OCI-LY7 (cell line): Measurements from ENCODE around the gene SPSB1. TPM values are rescaled to one million over a fixed set of nuclear protein-coding genes. Genes with fewer than 3 reads are reported as not detected.

Experiments used
- BruUV-seq: library from RNA; stranded (reverse); fragments of 400-500 nt; replicated peaks from 2 replicates; lab custom pipeline; 2021; lab: Mats Ljungman, UMichigan
- CTCF ChIA-PET: fragments of 300-600 bp; sonication (Branson Sonifier 250); formaldehyde crosslinking; loops from one replicate; lab custom pipeline; 2022; ENCODE audit warnings: antibody characterized with exemption; ENCODE audit not compliant: unreplicated experiment; lab: Charles Lee
- POLR2A ChIA-PET: fragments of 300-600 bp; sonication (Branson Sonifier 250); formaldehyde crosslinking; loops from one replicate; lab custom pipeline; 2022; ENCODE audit warnings: antibody characterized with exemption; lab: Charles Lee
- DNase-seq: peaks from one replicate; pipeline ENCODE4 v3.0.0-alpha.2; 2015; ENCODE audit warnings: low spot score
- H2AFZ ChIP-seq: fragments of 200-600 bp; sonication (generic), shearing (Covaris generic); 2 replicates; pipeline ENCODE4 v1.6.1; 2014; ENCODE audit warnings: mild to moderate bottlenecking, antibody characterized with exemption, low read length, moderate library complexity
- H3K27ac ChIP-seq: fragments of 200-600 bp; sonication (generic); 2 replicates; pipeline ENCODE4 v1.5.1; 2014; ENCODE audit warnings: mixed run types, low read depth, mild to moderate bottlenecking, moderate library complexity, low read length, inconsistent platforms; ENCODE audit not compliant: poor library complexity, severe bottlenecking
- H3K36me3 ChIP-seq: fragments of 200-600 bp; sonication (generic); 2 replicates; pipeline ENCODE4 v1.6.1; 2014; ENCODE audit warnings: mild to moderate bottlenecking, antibody characterized with exemption, low read length, moderate library complexity, mixed read lengths; ENCODE audit not compliant: insufficient read depth
- H3K4me1 ChIP-seq: fragments of 200-600 bp; sonication (generic); 2 replicates; pipeline ENCODE4 v1.5.1; 2014; ENCODE audit warnings: mild to moderate bottlenecking, low read length; ENCODE audit not compliant: insufficient read depth, poor library complexity, severe bottlenecking
- H3K4me2 ChIP-seq: fragments of 200-600 bp; sonication (generic); 2 replicates; pipeline ENCODE4 v1.6.1; 2014; ENCODE audit warnings: mild to moderate bottlenecking, low read length
- H3K4me3 ChIP-seq: fragments of 200-600 bp; sonication (generic); 2 replicates; pipeline ENCODE4 v1.5.1; 2014; ENCODE audit warnings: mild to moderate bottlenecking, low read depth, low read length; ENCODE audit not compliant: poor library complexity, severe bottlenecking
- H3K79me2 ChIP-seq: fragments of 200-600 bp; sonication (generic); 2 replicates; pipeline ENCODE4 v1.6.1; 2016; ENCODE audit warnings: low read depth, mild to moderate bottlenecking, low read length, moderate library complexity, mixed read lengths; ENCODE audit not compliant: insufficient read depth
- H3K9me2 ChIP-seq: fragments of 200-600 bp; sonication (generic); 2 replicates; pipeline ENCODE4 v1.6.1; 2016; ENCODE audit warnings: mild to moderate bottlenecking, low read length, mixed read lengths; ENCODE audit not compliant: insufficient read depth
- H3K9me3 ChIP-seq: fragments of 200-600 bp; sonication (generic); 2 replicates; pipeline ENCODE4 v1.6.1; 2014; ENCODE audit warnings: mild to moderate bottlenecking, mixed run types, low read length, mixed read lengths
- H4K20me1 ChIP-seq: fragments of 200-600 bp; sonication (generic); 2 replicates; pipeline ENCODE4 v1.6.1; 2014; ENCODE audit warnings: mild to moderate bottlenecking, antibody characterized with exemption, low read length, moderate library complexity, mixed read lengths; ENCODE audit not compliant: insufficient read depth
- CTCF ChIP-seq: fragments of 200-600 bp; sonication (generic); conservative IDR thresholded peaks from 2 replicates; pipeline ENCODE4 v1.5.1; 2014; ENCODE audit warnings: mild to moderate bottlenecking, antibody characterized with exemption, low read length, moderate library complexity, mixed read lengths
- EZH2phosphoT487 ChIP-seq: fragments of 200-600 bp; sonication (generic); IDR thresholded peaks from 2 replicates; pipeline ENCODE4 v1.6.1; 2018; ENCODE audit warnings: low read depth, borderline replicate concordance, mild to moderate bottlenecking, mixed run types, antibody characterized with exemption, low read length, moderate library complexity, mixed read lengths
- intact Hi-C: fragments of 100-400 bp; cut with micrococcal nuclease; formaldehyde crosslinking; loops from one replicate; pipeline ENCODE4 v1.10.0; 2022; ENCODE audit not compliant: unreplicated experiment
- total RNA-seq, 2 experiments: library from RNA; depleted of rRNA in 1 of 2; stranded (reverse); fragments of >200 nt in 1 of 2; shearing (Covaris generic) in 1 of 2; gene quantifications; 2 replicates each; pipeline ENCODE4 v1.2.3, GENCODE V29; 2014 to 2022

SPSB1 gene
- total RNA-seq, 2 experiments from 2014 or later, result 1.2 to 14.0 TPM

GRCh38 chr1:9279172-9279840 lies 13.4 kb upstream of the SPSB1 start:
- no peak overlapping the region for H3K4me3 ChIP-seq
- intact Hi-C loops, result no loop called here
- no peaks in the 10 kb centered on the region for H3K9me2 ChIP-seq
- ChIA-PET POLR2A (no interaction called here), CTCF (no interaction called here)
- no peak overlapping the region for H2AFZ ChIP-seq
- no peaks in the 10 kb centered on the region for H3K36me3 ChIP-seq
- no peak overlapping the region for H3K27ac ChIP-seq
- no peak for DNase-seq
- TF ChIP-seq CTCF (no peak), EZH2phosphoT487 (no peak)
- BruUV-seq, result no TSS peak
- H3K4me2 ChIP-seq, result no peak overlapping the region
- H3K9me3 ChIP-seq, result no peaks in the 10 kb centered on the region
- H3K4me1 ChIP-seq, result peaks cover 6% of the 10 kb centered on the region
- no peaks in the 10 kb centered on the region for H4K20me1 ChIP-seq
- no peaks in the 10 kb centered on the region for H3K79me2 ChIP-seq

- Histone ChIP-seq H3K36me3 (no peaks in the 10 kb centered on the region), H4K20me1 (no peaks in the 10 kb centered on the region), H3K9me2 (no peaks in the 10 kb centered on the region), H2AFZ (no peak overlapping the region), H3K4me2 (no peak overlapping the region), H3K9me3 (no peaks in the 10 kb centered on the region), H3K4me3 (no peak overlapping the region), H3K27ac (no peak overlapping the region), H3K79me2 (no peaks in the 10 kb centered on the region), H3K4me1 (peaks cover 5% of the 10 kb centered on the region)
- ChIA-PET CTCF (no interaction called here), POLR2A (interaction anchor here (0.6 kb wide), 1 partner anchor 425 kb away, joined by 7 read pairs; no protein-coding TSS in a partner anchor)
- TF ChIP-seq CTCF (no peak), EZH2phosphoT487 (no peak)
- no TSS peak for BruUV-seq
- no peak for DNase-seq
- intact Hi-C loops, result no loop called here
Observed at GRCh38 chr1:9280015-9280860, 12.5 kb upstream of the SPSB1 start.
